ENCODE measurements around the gene ATP1B2.

DNA sequence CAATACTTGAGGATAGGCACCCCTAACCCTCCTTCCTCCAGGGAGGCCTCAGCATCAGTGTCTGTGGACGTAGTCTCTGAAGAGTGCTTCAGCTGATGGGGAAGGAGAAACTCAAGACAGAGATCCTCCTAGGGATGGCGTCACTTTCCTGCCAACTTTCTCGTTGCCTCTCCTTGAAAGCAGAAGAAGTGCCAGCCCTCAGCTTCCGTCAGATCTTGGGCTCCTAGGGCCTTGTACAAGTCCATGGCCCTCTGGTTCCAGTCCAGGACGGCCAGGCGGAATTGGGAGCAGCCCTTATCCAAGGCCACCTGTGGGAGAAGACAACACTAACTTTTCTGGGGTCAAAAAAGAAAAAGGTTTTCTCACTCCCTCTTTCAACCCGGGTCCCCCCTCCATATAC, 24.4 kb upstream of the ATP1B2 start:
- no peak for TF ChIP-seq EZH2phosphoT487 (IDR thresholded peaks at IDR 0.05; ENCODE audit: insufficient read depth, low read depth)
- TF ChIP-seq EZH2 (IDR thresholded peaks at IDR 0.05; ENCODE audit: insufficient read depth, poor library complexity, severe bottlenecking) = no peak

All from GM23248 (cell line).